ENCODE data around the gene EDDM13.

EDDM13 gene

DNA sequence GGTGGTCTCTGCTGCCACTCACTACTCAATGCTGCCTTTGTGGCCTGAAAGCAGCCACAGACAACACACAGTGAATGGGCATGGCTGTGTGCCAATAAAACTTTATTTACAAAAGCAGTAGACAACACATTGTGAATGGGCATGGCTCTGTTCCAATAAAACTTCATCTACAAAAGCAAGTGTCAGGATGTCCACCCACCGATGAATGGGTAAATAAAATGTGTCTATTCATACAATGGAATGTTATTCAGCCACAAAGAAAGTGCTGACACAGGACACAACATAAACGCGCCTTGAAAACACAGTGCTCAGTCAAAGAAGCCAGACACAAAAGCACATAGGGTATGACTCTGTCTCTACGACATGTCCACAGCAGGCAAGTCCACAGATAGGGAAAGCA is 22.0 kb downstream of the EDDM13 start:
- in situ Hi-C loops (cut with MboI; ENCODE audit: low sequenced_read_pairs) = no loop called here

DNA sequence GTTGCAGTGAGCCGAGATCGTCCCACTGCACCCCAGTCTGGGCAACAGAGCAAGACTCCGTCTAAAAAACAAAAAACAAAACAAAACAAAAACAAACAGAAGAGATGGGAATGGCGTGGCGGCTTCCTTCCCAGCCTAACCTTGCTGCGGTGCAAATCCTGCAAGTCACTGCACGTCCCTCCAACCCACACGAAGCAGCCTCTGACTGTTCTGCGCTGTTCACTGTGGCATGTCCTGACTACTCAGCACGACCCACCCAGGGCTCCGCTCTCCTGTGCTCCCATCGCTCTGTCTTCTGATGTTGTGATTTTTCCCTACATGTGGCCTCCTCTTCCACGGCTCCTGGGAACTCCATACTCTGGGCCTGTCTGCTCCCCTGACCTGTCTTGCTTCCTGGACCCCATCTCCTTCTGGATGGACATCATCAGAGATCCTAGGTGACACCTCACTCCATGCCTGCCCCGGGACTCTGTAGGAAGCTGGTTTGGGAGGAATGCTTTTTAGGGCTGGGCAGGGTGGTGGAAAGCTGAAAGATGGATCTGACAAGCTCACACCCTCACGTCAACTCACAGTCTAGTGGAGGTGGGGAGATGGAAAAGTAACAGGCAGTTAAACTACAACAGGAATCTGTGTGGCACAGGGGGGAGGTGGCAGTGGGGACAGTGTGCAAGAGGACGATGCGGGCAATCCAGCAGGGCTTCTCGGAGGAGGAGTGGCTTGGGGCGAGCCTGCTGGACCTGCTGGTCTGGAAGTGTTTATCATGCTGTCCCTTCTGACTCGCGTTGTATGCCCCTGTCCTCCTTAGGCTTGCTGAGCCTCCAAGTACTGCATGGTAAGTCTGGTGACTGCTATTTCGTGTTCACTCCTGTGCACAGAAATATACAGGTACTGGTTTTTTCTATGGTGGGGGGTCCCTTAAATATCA is 23.2 kb downstream of the EDDM13 start:
- in situ Hi-C loops (cut with MboI; ENCODE audit: low sequenced_read_pairs) = no loop called here

DNA sequence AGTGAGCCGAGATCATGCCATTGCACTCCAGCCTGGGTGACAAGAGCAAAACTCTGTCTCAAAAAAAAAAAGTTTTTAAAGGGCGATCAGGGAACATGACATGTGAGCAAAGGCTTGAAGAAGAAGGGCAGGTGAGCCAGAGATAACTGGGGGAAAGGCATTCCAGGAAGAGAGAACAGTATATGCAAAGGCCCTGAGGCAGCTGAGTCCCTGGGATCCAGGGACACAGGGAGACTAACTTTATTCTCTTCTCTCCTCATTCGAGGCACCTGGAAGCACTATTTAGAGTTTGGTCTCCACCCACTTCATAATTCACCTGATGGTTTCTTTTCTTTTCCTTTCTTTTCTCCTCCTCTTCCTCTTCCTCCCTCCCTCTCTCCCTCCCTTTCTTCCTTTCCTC is 24.5 kb downstream of the EDDM13 start:
- in situ Hi-C loops (cut with MboI; ENCODE audit: low sequenced_read_pairs) = no loop called here

DNA sequence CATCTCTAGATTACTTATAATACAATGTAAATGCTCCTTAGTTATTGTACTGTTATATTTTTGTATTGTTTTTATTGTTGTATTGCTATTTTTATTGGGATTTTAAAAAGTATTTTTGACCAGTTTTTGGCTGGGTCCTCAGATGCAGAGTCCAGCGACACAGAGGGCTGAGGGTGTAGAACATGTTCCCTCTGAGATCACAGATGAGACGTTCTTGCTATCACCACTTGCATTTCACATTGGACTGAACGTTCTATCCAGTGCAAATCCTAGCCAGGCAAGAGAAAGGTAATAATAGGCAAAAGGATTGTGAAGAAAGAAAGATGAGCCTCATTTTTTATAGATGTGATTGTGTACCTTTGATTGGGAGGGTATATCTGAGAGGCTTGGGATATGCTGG is 27.1 kb downstream of the EDDM13 start:
- in situ Hi-C loops (cut with MboI; ENCODE audit: low sequenced_read_pairs) = loop anchor here (10.0 to 25.0 kb wide), 2 partner anchors 45 to 212 kb away; no protein-coding TSS in a partner anchor

DNA sequence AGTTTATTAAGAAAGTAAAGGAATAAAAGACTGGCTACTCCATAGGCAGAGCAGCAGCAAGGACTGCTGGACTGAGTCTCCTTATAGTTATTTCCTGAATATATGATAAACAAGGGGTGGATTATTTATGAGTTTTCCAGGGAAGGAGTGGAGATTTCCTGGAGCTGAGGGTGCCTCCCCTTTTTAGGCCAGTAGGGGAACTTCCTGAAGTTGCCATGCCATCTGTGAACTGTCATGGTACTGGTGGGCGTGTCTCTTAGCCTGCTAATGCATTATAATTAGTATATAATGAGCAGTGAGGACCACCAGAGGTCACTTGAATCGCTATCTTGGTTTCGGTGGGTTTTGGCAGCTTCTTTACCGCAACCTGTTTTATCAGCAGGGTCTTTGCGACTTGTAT is 28.6 kb downstream of the EDDM13 start:
- in situ Hi-C loops (cut with MboI; ENCODE audit: low sequenced_read_pairs) = loop anchor here (10.0 to 25.0 kb wide), 2 partner anchors 46 to 214 kb away; no protein-coding TSS in a partner anchor

DNA sequence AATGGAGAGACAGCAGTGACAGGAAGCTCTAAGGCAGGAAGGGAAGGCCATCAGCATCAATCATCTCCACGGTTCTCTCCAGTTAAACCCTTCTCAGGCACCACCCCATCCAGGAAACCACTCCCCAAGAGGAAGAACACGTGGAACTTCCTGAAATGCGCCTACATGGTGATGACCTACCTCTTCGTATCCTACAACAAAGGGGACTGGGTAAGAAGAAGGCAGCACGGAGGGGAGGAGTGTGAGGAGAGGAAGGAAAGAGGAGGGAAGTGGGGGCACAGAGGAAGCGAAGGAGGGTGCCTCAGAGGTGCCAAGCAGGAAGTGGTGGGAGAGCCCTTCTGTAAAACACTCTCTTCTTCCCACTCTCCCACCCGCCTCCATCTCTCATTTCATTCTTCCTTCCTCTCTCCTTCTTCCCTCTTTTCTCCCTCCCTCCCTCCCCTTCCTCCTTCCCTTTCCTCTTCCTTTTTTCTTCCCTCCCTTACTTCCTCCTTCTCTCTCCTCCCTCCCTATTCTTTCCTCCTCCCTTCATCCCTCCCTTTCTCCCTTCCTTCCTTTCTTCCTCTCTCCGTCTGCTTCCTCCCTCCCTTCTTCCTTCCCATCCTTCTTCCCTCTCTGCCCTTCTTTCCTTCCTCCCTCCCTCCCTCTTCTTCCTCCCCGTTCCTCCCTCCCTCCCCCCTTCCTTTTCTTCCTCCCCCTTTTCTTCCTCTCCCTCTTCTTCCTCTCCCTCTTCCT is 29.5 kb downstream of the EDDM13 start:
- in situ Hi-C loops (cut with MboI; ENCODE audit: low sequenced_read_pairs) = loop anchor here (10.0 to 25.0 kb wide), 2 partner anchors 47 to 215 kb away; no protein-coding TSS in a partner anchor

DNA sequence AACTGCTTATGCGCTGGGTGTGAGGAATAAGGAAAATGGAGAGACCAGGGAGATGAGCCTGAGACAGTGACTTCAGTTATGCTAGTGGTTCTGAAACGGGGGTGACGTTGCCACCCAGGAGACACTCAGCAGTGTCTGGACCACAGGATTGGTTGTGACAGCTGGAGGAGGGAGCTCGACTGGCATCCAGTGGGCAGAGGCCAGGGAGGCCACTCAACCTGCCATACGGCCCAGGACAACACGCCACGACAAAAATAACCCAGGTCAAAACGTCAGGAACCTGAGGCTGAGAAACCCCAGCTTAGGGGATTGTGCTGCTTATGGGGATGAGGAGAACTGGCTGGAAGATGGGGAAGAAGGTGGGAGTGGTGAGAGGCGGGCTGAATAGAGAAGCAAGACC is 31.7 kb downstream of the EDDM13 start:
- in situ Hi-C loops (cut with MboI; ENCODE audit: low sequenced_read_pairs) = loop anchor here (10.0 to 25.0 kb wide), 2 partner anchors 49 to 217 kb away; no protein-coding TSS in a partner anchor

DNA sequence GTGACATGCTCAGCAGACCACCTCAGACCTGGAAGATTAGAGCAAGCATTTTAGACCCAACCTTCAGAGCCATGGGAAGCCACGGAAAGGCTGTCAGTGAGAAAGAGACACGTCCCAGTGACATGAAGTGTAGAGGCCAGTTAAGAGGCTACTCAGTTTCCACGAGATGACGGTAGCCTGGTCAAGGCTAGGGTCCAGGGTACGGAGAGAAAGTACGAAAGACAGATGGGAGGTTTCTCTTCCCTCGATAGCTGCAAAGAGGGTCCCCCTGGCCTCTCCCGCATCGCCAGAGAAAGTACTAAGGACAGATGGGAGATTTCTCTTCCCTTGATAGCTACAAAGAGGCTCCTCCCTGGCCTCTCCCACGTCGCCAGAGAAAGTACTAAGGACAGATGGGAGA is 33.5 kb downstream of the EDDM13 start:
- in situ Hi-C loops (cut with MboI; ENCODE audit: low sequenced_read_pairs) = loop anchor here (10.0 to 25.0 kb wide), 2 partner anchors 51 to 219 kb away; no protein-coding TSS in a partner anchor

GRCh38 chr19:56307062-56307461 is 34.5 kb downstream of the EDDM13 start:
- in situ Hi-C loops (cut with MboI; ENCODE audit: low sequenced_read_pairs) = loop anchor here (10.0 to 25.0 kb wide), 2 partner anchors 52 to 220 kb away; no protein-coding TSS in a partner anchor

- in situ Hi-C loops (cut with MboI; ENCODE audit: low sequenced_read_pairs) = loop anchor here (10.0 to 25.0 kb wide), 2 partner anchors 54 to 221 kb away; no protein-coding TSS in a partner anchor
Observed at GRCh38 chr19:56308792-56309191, 36.2 kb downstream of the EDDM13 start.

DNA sequence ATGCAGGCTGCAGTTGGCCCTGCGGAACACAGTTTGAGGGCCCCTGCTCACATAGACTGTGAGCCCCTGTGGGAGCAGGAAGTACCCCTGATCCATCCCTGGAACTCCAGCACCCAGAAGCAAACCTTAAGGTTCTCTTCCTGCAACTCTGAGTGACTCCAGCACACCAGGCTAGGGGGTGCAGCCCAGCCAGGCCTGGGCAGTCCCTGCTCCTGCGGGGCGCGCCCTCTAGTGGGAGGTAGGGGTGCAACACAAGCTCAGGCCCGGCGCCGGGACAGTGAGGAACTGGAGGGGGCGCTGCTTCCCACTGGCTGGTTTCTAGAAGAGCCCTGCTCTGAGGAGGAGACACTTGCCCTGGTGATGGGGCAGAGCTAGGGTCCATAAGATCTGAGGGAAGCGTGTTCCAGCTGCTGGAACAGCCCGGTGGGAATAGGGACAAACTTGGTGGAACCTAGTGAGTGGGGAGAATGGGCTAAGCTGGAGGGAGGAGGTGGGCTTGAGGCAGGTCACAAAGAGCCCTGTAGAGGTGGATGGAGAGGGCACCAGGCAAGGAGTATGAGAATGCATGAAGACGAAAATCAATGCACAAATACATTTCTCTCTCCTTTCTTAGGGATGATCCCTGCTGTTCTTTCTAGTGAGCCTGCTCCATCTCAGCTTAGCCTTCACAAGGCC is 37.1 kb downstream of the EDDM13 start:
- in situ Hi-C loops (cut with MboI; ENCODE audit: low sequenced_read_pairs) = loop anchor here (10.0 to 25.0 kb wide), 2 partner anchors 55 to 222 kb away; no protein-coding TSS in a partner anchor

GRCh38 chr19:56310462-56310861 is 37.9 kb downstream of the EDDM13 start:
- in situ Hi-C loops (cut with MboI; ENCODE audit: low sequenced_read_pairs) = loop anchor here (25.0 kb wide), 1 partner anchor 223 kb away; no protein-coding TSS in a partner anchor

GRCh38 chr19:56312342-56312741 is 39.8 kb downstream of the EDDM13 start:
- in situ Hi-C loops (cut with MboI; ENCODE audit: low sequenced_read_pairs) = loop anchor here (25.0 kb wide), 1 partner anchor 225 kb away; no protein-coding TSS in a partner anchor

- in situ Hi-C loops (cut with MboI; ENCODE audit: low sequenced_read_pairs) = loop anchor here (25.0 kb wide), 1 partner anchor 226 kb away; no protein-coding TSS in a partner anchor
Observed at GRCh38 chr19:56312787-56313657, 40.5 kb downstream of the EDDM13 start.

GRCh38 chr19:56314018-56314380 is 41.5 kb downstream of the EDDM13 start:
- in situ Hi-C loops (cut with MboI; ENCODE audit: low sequenced_read_pairs) = loop anchor here (25.0 kb wide), 1 partner anchor 227 kb away; no protein-coding TSS in a partner anchor

DNA sequence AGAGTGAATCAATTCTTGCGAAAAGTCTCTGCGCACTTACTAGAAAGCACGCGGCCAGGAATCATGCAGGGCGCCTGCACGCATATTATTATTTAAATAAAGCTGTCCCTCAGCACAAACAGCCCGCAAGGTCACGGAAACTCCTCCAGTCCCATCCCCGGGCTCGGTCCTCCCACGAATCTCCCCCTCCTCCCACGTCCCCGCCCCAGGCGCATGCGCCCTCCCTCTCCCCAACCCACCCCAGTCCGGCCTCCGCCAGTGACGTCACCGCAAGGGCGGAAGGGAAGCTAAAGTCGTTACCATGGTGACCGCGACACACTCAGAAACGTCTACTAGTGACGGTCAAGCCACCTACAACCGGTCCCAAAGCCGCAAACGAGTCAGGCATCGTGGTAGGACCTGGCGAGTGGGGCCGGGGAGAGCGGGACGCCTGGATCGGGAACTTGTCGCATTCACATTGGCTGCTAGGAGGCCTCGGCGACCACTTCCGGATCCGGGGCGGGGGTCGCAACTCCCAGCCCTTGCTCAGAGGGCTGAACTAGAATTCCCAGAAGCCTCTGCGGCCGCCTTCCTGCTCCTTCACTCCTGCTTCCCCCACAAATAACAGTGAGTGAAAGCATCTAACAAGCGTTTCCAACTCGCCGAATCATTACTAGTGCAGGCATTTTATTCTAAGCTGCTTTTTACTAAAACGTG is 42.0 kb downstream of the EDDM13 start, which contains the start of gene ZSCAN5A:
Gene ZSCAN5A (minus strand): TSS at position 459 of the 696 bp plus-strand sequence. CDS start 89,793 bp downstream, outside the sequence.
- in situ Hi-C loops (cut with MboI; ENCODE audit: low sequenced_read_pairs) = loop anchor here (25.0 kb wide), 1 partner anchor 227 kb away; no protein-coding TSS in a partner anchor

DNA sequence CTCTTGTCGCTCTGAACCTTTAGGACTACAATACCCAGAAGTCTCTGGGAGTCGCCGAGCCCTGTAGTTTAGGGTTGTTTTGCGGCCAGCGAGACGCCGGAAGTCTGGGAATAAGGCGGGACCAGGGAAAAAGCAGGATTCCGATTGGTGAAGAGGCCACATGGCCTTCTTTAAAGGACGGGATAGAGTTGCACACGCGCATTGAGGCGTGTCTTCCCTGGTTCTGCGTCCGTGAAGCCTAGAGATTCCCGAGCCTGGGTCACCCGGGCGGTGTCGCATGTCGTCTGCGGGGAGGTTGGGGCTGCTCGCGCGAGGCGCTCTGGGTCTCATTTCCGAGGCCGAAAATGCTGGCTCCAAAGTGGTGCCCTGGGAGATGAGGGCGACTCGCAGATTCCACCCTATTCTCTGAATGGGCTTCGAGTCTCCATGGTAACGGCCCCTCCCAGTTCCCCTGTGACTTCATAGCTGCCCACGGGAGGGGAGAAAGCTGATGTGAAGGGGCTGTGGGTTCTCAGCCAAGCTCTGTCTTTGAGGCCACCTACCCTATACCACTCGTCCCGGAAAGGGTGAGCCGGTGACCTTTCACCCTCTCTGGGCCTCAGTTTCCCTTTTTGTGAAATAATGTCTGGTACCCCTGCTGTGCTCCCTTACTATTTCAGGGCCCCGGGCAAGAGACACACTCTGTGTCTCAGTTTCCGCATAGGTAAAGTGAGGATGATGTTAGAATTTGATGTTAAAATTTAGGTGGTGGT is 42.7 kb downstream of the EDDM13 start:
- in situ Hi-C loops (cut with MboI; ENCODE audit: low sequenced_read_pairs) = loop anchor here (25.0 kb wide), 1 partner anchor 228 kb away; no protein-coding TSS in a partner anchor

DNA sequence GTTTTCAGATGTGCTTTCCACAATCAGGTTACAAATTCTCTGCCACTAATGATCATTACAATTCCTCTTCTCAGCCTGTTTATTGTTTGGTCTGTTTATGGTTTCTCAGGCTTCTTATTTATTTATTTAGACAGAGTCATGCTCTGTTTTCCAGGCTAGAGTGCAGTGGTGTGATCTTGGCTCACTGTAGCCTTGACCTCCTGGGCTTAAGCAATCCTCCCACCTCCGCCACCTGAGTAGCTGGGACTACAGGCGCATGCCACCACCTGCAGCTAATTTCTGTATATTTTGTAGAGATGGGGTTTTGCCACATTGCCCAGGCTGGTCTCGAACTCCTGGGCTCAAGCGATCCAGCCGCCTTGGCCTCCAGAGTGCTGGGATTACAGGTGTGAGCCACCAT is 44.2 kb downstream of the EDDM13 start:
- in situ Hi-C loops (cut with MboI; ENCODE audit: low sequenced_read_pairs) = loop anchor here (25.0 kb wide), 1 partner anchor 229 kb away; no protein-coding TSS in a partner anchor

Measured in HL-60/S4 treated with phorbol 12-myristate 13-acetate at 8.2 ng/mL for 4 days and 3 days (cell line).